Measurements from ENCODE around the gene GREB1L. TPM values are rescaled to one million over a fixed set of nuclear protein-coding genes. Genes with fewer than 3 reads are reported as not detected.

The GREB1L gene
- total and polyA plus RNA-seq, 2 donors (not counting 3 experiments of a cell fraction or from before 2014, with no cell fraction given), result 0.22 to 0.41 TPM

- ChIA-PET CTCF (interaction anchor here (1.5 to 13.0 kb wide), 2 partner anchors 238 to 255 kb away, joined by 6 to 147 read pairs; no protein-coding TSS in a partner anchor), POLR2A (no interaction called here)
- Histone ChIP-seq H3K79me2 (ENCODE audit: control insufficient read depth, insufficient read depth, low read length) (no peaks in the 10 kb centered on the region), H3K27me3 (ENCODE audit: control insufficient read depth in 2 of 2, insufficient read depth in 2 of 2, low read length in 2 of 2) (peaks cover 0 to 2% of the 10 kb centered on the region in 2 experiments), H3K27ac (ENCODE audit: insufficient read depth, low read depth, low read length) (no peak overlapping the region), H3K9ac (replicated peaks; ENCODE audit: extremely low read depth, insufficient read depth, low read length) (no peak overlapping the region), H3K9me1 (replicated peaks; ENCODE audit: control insufficient read depth, extremely low read depth, insufficient read depth, low read length) (no peaks in the 10 kb centered on the region), H3K4me3 (replicated peaks in 1 of 3; ENCODE audit: insufficient read depth in 1 of 3, low read depth in 1 of 3, low read length in 3 of 3) (no peak overlapping the region), H2AFZ (ENCODE audit: low read depth, low read length) (no peak overlapping the region), H3K9me3 (replicated peaks; ENCODE audit: control insufficient read depth, insufficient read depth, low read length) (no peaks in the 10 kb centered on the region), H3K36me3 (ENCODE audit: control insufficient read depth in 2 of 2, extremely low read depth in 1 of 2, insufficient read depth in 2 of 2, low read length in 2 of 2) (no peaks in the 10 kb centered on the region), H4K20me1 (replicated peaks; ENCODE audit: control insufficient read depth, extremely low read depth, insufficient read depth, low read length) (no peaks in the 10 kb centered on the region), H3K4me1 (ENCODE audit: control insufficient read depth, extremely low read depth, insufficient read depth, low read length) (peaks cover 16% of the 10 kb centered on the region), H3K4me2 (ENCODE audit: insufficient read depth, low read length) (no peak overlapping the region)
- TF ChIP-seq FOS (IDR thresholded peaks at IDR 0.05; ENCODE audit: borderline replicate concordance, insufficient read depth, low read length), result no peak
- FAIRE-seq, result no peak
- BruUV-seq (replicated peaks), result no TSS peak
- no peak for DNase-seq (ENCODE audit: low read depth, low spot score)
- intact Hi-C loops (cut with micrococcal nuclease), result no loop called here
- dilution Hi-C loops (cut with MboI; ENCODE audit: extremely low pct_ligation_motif_present, low sequenced_read_pairs), result no loop called here
Measured at GRCh38 chr18:21449367-21450290, 207.6 kb downstream of the GREB1L start.

DNA sequence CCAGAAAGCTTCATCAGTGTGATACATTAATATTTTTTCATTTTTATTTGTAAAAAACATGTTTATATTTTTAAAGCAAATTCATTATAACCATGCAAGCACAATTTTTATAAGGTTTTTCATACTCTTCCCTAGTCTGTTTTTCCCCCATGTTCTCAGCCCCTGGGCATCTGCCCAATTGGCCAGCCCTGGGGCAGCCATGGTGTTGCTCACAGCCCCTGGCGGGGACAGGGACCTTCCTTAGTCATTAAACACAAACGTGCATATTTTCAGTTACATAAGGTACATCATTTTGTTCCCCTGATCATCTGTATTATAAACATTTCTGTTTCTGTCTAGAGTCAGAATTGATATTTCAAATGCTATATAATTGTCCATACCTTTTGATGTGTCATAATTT lies 208.5 kb downstream of the GREB1L start:
- ChIA-PET CTCF (interaction anchor here (0.6 to 13.0 kb wide), 7 partner anchors 8 to 256 kb away, joined by 3 to 147 read pairs (median 5); no protein-coding TSS in a partner anchor), POLR2A (interaction anchor here (0.7 to 0.8 kb wide), 2 partner anchors 114 to 271 kb away, joined by 8 to 10 read pairs; no protein-coding TSS in a partner anchor)
- DNase-seq (ENCODE audit: low read depth, low spot score) (no peak), FAIRE-seq (no peak)
- Histone ChIP-seq H3K36me3 (ENCODE audit: control insufficient read depth in 2 of 2, extremely low read depth in 1 of 2, insufficient read depth in 2 of 2, low read length in 2 of 2) (no peaks in the 10 kb centered on the region), H4K20me1 (replicated peaks; ENCODE audit: control insufficient read depth, extremely low read depth, insufficient read depth, low read length) (no peaks in the 10 kb centered on the region), H3K27me3 (ENCODE audit: control insufficient read depth in 2 of 2, insufficient read depth in 2 of 2, low read length in 2 of 2) (peaks cover 0 to 2% of the 10 kb centered on the region in 2 experiments), H3K4me3 (replicated peaks in 1 of 3; ENCODE audit: insufficient read depth in 1 of 3, low read depth in 1 of 3, low read length in 3 of 3) (no peak overlapping the region), H3K27ac (ENCODE audit: insufficient read depth, low read depth, low read length) (no peak overlapping the region), H3K9me3 (replicated peaks; ENCODE audit: control insufficient read depth, insufficient read depth, low read length) (no peaks in the 10 kb centered on the region), H3K9ac (replicated peaks; ENCODE audit: extremely low read depth, insufficient read depth, low read length) (no peak overlapping the region), H3K9me1 (replicated peaks; ENCODE audit: control insufficient read depth, extremely low read depth, insufficient read depth, low read length) (no peaks in the 10 kb centered on the region), H3K4me1 (ENCODE audit: control insufficient read depth, extremely low read depth, insufficient read depth, low read length) (peaks cover 16% of the 10 kb centered on the region), H2AFZ (ENCODE audit: low read depth, low read length) (no peak overlapping the region), H3K79me2 (ENCODE audit: control insufficient read depth, insufficient read depth, low read length) (no peaks in the 10 kb centered on the region), H3K4me2 (ENCODE audit: insufficient read depth, low read length) (no peak overlapping the region)
- TF ChIP-seq MYC (IDR thresholded peaks at IDR 0.05; ENCODE audit: low read depth, low read length), result no peak
- dilution Hi-C loops (cut with MboI; ENCODE audit: extremely low pct_ligation_motif_present, low sequenced_read_pairs), result no loop called here
- BruUV-seq (replicated peaks), result no TSS peak
- intact Hi-C loops (cut with micrococcal nuclease), result no loop called here
